Measurements from ENCODE around the gene F10.

DNA sequence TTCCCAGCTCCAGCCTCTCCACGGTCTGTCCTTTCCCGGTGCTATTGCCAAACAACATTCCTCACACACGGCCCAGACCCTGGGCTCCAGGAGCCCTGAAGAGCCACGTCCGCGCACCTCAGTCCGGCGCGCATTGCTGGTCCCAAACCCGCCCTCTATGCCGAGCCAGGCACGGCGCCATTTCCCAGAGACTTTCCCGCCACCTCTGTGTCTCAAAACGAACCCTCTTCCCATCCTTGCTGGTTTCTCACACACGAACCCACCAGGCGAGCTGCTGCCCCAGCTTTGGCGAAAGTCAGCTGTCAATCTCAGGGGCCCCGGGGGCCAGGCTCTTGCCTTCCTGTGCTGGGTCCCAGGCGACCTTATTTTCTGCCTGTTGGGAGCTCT lies 45.0 kb upstream of the F10 start:
- TF ChIP-seq RAD21 (IDR thresholded peaks at IDR 0.05; ENCODE audit: low read length): no peak
- TF ChIP-seq, protein P1, sequence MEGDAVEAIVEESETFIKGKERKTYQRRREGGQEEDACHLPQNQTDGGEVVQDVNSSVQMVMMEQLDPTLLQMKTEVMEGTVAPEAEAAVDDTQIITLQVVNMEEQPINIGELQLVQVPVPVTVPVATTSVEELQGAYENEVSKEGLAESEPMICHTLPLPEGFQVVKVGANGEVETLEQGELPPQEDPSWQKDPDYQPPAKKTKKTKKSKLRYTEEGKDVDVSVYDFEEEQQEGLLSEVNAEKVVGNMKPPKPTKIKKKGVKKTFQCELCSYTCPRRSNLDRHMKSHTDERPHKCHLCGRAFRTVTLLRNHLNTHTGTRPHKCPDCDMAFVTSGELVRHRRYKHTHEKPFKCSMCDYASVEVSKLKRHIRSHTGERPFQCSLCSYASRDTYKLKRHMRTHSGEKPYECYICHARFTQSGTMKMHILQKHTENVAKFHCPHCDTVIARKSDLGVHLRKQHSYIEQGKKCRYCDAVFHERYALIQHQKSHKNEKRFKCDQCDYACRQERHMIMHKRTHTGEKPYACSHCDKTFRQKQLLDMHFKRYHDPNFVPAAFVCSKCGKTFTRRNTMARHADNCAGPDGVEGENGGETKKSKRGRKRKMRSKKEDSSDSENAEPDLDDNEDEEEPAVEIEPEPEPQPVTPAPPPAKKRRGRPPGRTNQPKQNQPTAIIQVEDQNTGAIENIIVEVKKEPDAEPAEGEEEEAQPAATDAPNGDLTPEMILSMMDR (IDR thresholded peaks at IDR 0.05): no peak
- no peak for TF ChIP-seq TAF1 (IDR thresholded peaks at IDR 0.05; ENCODE audit: borderline replicate concordance, low read depth, low read length)
- TF ChIP-seq RCOR1 (IDR thresholded peaks at IDR 0.05; ENCODE audit: low read length): no peak
- no peak for TF ChIP-seq SIN3A (IDR thresholded peaks at IDR 0.05; ENCODE audit: borderline replicate concordance, low read depth, low read length)
- TF ChIP-seq, protein P2, sequence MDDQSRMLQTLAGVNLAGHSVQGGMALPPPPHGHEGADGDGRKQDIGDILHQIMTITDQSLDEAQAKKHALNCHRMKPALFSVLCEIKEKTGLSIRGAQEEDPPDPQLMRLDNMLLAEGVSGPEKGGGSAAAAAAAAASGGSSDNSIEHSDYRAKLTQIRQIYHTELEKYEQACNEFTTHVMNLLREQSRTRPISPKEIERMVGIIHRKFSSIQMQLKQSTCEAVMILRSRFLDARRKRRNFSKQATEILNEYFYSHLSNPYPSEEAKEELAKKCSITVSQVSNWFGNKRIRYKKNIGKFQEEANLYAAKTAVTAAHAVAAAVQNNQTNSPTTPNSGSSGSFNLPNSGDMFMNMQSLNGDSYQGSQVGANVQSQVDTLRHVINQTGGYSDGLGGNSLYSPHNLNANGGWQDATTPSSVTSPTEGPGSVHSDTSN (IDR thresholded peaks at IDR 0.05): no peak
- no peak for TF ChIP-seq RFX5 (IDR thresholded peaks at IDR 0.05; ENCODE audit: low read length)
- no peak for TF ChIP-seq GABPA (IDR thresholded peaks at IDR 0.05; ENCODE audit: low read depth)
- TF ChIP-seq NRF1 (IDR thresholded peaks at IDR 0.05; ENCODE audit: low read depth, low read length): no peak
- no peak for TF ChIP-seq EZH2phosphoT487 (IDR thresholded peaks at IDR 0.05; ENCODE audit: borderline replicate concordance, low read depth)
- no peak for TF ChIP-seq MEF2A (IDR thresholded peaks at IDR 0.05; ENCODE audit: borderline replicate concordance, low read depth)
- TF ChIP-seq YY1 (IDR thresholded peaks at IDR 0.05; ENCODE audit: low read depth): no peak
- no peak for TF ChIP-seq EP300 (IDR thresholded peaks at IDR 0.05; ENCODE audit: borderline replicate concordance in 1 of 2, low read depth in 1 of 2, low read length in 1 of 2)
- no peak for TF ChIP-seq NFIC (IDR thresholded peaks at IDR 0.05; ENCODE audit: borderline replicate concordance)
